CD4-positive, alpha-beta T cell treated with Interleukin-15 for 1 hour (primary cell): ENCODE data around the gene TMED4.
"Not testable (repeated sequence)": the region's sequence is repeated elsewhere in the genome, so short reads cannot be mapped to it uniquely, and the experiment has no call there.

Experiments
- DNase-seq: peaks from one replicate; pipeline ENCODE4 v3.0.0-alpha.2; 2020

TMED4 gene

DNA sequence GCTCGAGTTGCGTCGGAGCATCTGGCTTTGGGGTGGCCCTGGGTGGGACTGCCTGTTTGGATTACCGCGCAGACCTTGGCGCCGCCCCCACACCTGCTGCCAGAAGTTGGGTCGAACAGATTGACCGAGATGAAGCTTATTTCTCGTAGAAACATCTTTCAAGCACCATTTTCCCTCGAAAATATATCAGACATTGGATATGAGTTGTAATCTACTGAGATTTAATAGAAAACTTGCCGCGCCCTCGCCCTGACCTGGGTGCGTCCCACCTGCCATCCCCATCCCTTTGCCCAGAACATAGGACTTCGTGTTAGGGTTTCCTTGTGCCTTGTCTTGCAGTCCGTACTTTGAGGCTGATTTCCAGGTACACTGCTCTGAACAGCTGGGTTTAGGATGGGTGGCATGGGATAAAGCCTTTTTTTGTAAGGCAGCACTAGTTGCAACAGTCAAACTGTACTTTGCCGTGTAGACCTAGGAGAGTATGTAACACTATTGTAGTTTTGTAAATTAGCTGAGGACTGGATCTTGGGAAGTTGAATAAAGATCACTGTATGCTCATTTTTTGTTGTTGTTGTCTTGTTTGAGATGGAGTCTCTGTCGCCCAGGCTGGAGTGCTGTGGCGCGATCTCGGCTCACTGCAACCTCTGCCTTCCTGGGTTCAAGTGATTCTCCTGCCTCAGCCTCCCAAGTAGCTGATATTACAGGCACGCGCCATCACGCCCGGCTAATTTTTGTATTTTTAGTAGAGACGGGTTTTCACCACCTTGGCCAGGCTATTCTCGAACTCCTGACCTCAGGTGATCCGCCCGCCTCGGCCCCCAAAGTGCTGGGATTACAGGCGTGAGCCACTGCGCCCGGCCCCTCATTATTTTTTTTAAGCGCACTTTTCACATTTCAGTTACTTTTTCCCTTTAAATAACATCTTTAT lies 25.4 kb upstream of the TMED4 start:
- DNase-seq = no peak

DNA sequence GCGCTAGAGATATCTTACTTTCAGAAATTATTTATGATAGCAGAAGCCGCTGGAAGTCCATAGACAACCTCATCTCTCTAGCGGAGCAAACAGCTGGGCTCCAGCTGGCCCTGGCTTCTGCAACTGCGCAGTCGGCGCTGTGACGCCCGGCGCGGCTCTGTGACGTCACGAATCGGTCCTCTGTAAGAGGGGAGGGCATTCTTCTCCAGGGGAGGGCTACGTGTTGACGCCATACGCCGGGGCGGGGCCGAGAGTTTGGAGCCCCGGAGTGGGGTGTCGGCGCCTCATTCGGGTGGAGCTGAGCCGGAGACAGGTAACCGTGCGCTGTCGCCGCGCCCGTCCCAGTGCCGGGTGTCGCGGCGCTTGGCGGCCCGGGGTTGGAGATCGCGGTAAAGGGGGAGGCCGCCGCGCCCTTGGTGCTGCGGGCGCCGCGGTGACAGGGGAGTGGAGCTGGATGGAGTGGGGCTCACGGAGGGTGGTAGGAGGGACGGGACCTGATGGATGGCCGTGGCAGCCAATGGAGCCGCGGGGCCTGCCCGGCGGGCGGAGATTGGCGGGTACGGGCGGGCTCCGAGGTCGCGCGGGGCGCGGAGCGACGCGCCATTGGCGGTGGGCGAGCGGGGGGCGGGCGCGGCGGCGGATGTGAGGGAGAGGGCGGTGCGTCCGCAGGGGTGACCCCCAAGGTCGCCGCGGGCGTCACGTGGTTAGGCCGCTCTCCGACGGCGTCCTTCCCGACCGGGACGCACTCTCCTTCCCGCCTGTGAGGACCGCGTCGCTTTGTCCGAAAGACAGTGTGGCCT lies 24.5 kb upstream of the TMED4 start, which contains the start of gene OGDH:
Gene OGDH (plus strand): TSS at position 287 of the 800 bp plus-strand sequence. CDS start 17,717 bp downstream, outside the sequence.
- DNase-seq = peak; percentile 98

DNA sequence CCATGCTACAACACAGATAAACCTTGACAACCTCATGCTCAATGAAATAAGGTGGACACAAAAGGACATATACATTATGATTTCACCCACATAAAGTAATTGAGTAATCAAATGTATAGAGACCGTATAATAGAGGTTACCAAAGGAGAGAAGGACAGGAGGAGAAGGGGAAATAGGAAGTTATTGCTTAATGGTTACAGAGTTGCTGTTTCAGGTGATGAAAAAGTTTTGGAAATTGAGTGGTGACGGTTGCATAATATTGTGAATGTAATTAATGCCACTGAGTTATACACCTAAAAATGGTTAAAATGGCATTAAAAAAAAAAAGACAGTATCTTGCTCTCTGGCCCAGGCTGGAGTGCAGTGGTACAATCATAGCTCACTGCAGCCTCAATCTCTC lies 22.9 kb upstream of the TMED4 start:
- DNase-seq = no peak

GRCh38 chr7:44603193-44603592 lies 21.2 kb upstream of the TMED4 start:
- no peak for DNase-seq

DNA sequence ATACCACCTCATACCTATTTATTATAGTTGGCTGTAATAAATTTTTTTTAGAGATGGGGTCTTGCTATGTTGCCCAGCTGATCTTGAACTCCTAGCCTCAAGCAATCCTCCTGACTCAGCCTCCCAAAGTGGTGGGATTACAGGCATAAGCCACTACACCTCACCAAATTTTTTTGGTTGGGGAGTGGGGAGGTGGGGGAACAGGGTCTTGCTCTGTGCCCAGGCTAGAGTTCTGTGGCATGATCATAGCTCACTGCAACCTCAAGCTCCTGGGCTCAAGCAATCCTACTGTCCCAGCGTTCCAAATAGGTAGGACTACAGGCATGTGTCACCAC lies 20.5 kb upstream of the TMED4 start:
- no peak for DNase-seq

- no peak for DNase-seq
Observed at GRCh38 chr7:44599222-44599621, 17.2 kb upstream of the TMED4 start.

DNA sequence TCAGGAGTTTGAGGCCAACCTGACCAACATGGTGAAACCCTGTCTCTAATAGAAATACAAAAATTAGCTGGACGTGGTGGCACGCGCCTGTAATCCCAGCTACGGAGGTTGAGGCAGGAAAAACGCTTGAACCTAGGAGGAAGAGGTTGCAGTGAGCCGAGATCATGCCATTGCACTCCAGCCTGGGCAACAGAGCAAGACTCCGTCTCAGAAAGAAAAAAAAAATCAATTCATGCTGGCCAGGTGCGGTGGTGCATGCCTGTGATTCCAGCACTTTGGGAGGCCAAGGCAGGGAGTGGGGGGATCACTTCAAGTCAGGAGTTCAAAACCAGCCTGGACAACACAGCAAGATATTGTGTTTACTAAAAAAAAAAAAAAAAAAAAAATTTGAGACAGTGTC lies 15.2 kb upstream of the TMED4 start:
- not testable (repeated sequence) for DNase-seq

DNA sequence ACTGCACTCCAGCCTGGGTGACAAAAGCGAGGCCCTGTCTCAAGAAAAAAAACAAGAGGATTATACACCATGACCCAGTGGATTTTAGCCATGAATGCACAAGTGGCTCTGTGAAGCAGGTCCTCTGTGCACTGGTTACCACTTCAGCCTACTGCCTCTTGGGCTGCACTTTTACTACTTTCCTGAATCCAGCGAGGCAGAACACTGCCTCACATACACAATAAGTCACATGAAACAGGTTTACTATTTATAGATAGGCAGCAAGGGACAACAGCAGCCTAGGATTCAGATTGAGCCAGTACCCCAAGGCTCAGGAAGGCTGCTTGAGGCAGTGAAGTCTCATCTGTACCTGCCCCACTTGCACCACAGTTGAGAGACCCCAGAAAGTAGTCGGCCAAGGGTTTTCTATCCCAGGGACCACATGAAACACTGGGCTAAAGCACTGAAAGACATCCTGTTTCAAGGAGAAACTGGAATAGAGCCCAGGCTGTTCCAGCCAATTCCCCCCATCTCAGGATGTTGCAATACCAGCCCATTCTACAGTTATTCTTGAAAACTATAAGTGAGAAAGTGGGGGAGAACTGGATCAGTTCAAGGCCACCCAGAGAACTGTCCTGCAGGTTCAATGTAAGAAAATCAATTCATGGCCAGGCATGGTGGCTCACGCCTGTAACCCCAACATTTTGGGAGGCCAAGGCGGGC lies 14.1 kb upstream of the TMED4 start:
- no peak for DNase-seq

GRCh38 chr7:44590910-44591309 lies 8.9 kb upstream of the TMED4 start:
- DNase-seq = no peak

DNA sequence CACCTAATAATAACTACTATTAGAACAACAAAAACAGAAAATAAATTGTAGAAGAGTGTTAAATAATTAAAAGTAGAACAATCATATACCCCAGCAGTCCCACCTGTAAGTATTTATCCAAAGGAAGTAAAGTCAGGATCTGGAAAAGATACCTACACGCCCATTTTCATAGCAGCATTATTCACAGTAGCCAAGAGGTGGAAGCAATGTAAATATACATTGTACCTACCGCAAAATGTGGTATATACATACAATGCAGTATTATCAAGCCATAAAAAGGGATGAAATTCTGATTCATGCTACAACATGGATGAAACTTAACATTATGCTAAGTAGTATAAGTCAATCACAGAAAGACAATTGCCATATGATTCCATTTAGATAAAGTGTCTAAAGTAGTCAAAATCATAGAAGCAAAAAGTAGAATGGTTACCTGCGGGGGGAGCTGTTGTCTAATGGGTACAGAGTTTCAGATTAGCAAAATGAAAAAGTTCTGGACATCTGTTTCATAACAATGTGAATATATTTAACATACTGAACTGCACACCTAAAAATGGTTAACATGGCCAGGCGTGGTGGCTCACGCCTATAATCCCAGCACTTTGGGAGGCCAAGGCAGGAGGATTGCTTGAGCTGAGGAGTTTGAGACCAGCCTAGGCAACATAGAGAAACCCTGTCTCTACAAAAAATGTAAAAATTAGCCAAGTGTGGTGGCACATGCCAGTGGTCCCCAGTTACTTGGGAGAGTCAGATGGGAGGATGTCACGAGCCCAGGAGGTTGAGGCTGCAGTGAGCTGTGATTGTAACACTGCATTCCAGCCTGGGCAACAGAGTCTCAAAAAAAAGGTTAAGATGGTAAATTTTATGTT lies 6.0 kb upstream of the TMED4 start:
- peak; percentile 54 for DNase-seq

GRCh38 chr7:44583146-44583865 lies 1.3 kb upstream of the TMED4 start:
- DNase-seq = no peak

- DNase-seq = peak; percentile 54
Observed at GRCh38 chr7:44580945-44581878, 819 bp downstream of the TMED4 start.

DNA sequence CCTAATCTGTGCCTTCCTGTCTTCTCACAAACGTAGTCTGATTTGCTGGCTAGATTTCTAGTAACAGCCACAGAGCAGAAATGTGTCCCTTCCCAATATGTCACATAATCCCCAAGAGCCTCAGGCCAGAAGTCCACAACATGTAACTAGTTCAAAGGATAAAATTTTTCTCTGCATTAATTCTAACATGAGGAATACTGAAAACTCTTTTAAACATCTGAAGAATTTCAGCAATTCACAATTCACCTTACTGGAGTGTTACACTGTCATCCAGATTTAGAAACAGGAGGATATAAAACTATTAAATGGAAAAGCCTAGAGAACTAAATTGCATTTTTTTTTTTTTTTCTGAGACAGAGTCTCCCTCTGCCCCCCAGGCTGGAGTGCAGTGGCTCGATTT lies 5.8 kb downstream of the TMED4 start:
- DNase-seq = no peak

DNA sequence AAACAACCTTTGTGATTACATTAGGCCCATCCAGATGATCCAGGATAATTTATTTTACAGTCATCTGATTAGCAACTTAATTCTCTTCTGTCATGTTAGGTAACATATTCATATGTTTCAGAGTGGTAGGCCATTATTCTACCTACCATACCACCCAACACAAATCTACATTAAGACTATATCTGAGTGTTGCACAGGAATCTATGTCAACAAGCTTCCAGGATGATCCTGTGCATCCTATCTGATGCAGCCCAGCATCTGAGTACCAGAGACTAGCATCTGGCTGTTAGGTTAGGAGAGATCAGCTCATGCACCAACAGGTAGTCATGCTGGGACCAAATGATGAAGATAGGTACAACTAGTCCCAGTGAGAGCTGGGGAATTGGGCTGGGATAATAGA lies 7.0 kb downstream of the TMED4 start:
- DNase-seq = no peak

- DNase-seq = no peak
Observed at GRCh38 chr7:44574287-44574872, 7.7 kb downstream of the TMED4 start.

- DNase-seq = peak; percentile 94
Observed at GRCh38 chr7:44573464-44574286, 8.4 kb downstream of the TMED4 start, which contains the start of gene DDX56. Gene DDX56, minus strand, starts transcription at chr7:44573908. Its CDS starts 13 bp downstream, at chr7:44573895.

- DNase-seq = no peak
Observed at GRCh38 chr7:44572771-44573170, 9.3 kb downstream of the TMED4 start.

- no peak for DNase-seq
Observed at GRCh38 chr7:44569959-44570358, 12.1 kb downstream of the TMED4 start.
